ENCODE measurements around the gene DET1. TPM values are rescaled to one million over a fixed set of nuclear protein-coding genes. Genes with fewer than 3 reads are reported as not detected.

Gene DET1
- total RNA-seq, 1 donor from 2014 or later = 4.1 TPM

- Mint-ChIP-seq H3K36me3 (ENCODE audit: low read depth) (peaks cover 2% of the 10 kb centered on the region), H3K27me3 (ENCODE audit: low read depth) (peaks cover 4% of the 10 kb centered on the region), H3K27ac (ENCODE audit: unreplicated experiment) (no peak overlapping the region), H3K9me3 (ENCODE audit: low read depth) (no peaks in the 10 kb centered on the region), H3K4me3 (ENCODE audit: unreplicated experiment) (no peak overlapping the region), H3K4me1 (ENCODE audit: low read depth) (no peaks in the 10 kb centered on the region)
- DNase-seq (ENCODE audit: low spot score) = no peak
- no peak for TF ChIP-seq CTCF (IDR thresholded peaks at IDR 0.05)
These were observed 32.8 kb upstream of the DET1 start for GRCh38 chr15:88579322-88579721.

GRCh38 chr15:88574655-88575054 lies 28.2 kb upstream of the DET1 start:
- TF ChIP-seq CTCF (IDR thresholded peaks at IDR 0.05) = no peak
- H3K27me3 Mint-ChIP-seq (ENCODE audit: low read depth) = peaks cover 11% of the 10 kb centered on the region
- H3K27ac Mint-ChIP-seq (ENCODE audit: unreplicated experiment) = no peak overlapping the region
- DNase-seq (ENCODE audit: low spot score) = no peak
- H3K36me3 Mint-ChIP-seq (ENCODE audit: low read depth) = peaks cover 2% of the 10 kb centered on the region
- no peak overlapping the region for H3K4me3 Mint-ChIP-seq (ENCODE audit: unreplicated experiment)
- H3K9me3 Mint-ChIP-seq (ENCODE audit: low read depth) = no peaks in the 10 kb centered on the region
- no peaks in the 10 kb centered on the region for H3K4me1 Mint-ChIP-seq (ENCODE audit: low read depth)

- H3K4me1 Mint-ChIP-seq (ENCODE audit: low read depth) = no peaks in the 10 kb centered on the region
- no peak overlapping the region for H3K4me3 Mint-ChIP-seq (ENCODE audit: unreplicated experiment)
- no peak for DNase-seq (ENCODE audit: low spot score)
- TF ChIP-seq CTCF (IDR thresholded peaks at IDR 0.05) = no peak
- H3K36me3 Mint-ChIP-seq (ENCODE audit: low read depth) = peaks cover 2% of the 10 kb centered on the region
- H3K9me3 Mint-ChIP-seq (ENCODE audit: low read depth) = no peaks in the 10 kb centered on the region
- no peak overlapping the region for H3K27ac Mint-ChIP-seq (ENCODE audit: unreplicated experiment)
- H3K27me3 Mint-ChIP-seq (ENCODE audit: low read depth) = peaks cover 11% of the 10 kb centered on the region
These were observed 27.6 kb upstream of the DET1 start for GRCh38 chr15:88574077-88574476.

GRCh38 chr15:88571852-88572259 lies 25.4 kb upstream of the DET1 start:
- no peak for TF ChIP-seq CTCF (IDR thresholded peaks at IDR 0.05)
- peaks cover 13% of the 10 kb centered on the region for H3K27me3 Mint-ChIP-seq (ENCODE audit: low read depth)
- H3K36me3 Mint-ChIP-seq (ENCODE audit: low read depth) = peaks cover 2% of the 10 kb centered on the region
- H3K4me1 Mint-ChIP-seq (ENCODE audit: low read depth) = no peaks in the 10 kb centered on the region
- no peak overlapping the region for H3K4me3 Mint-ChIP-seq (ENCODE audit: unreplicated experiment)
- H3K9me3 Mint-ChIP-seq (ENCODE audit: low read depth) = no peaks in the 10 kb centered on the region
- DNase-seq (ENCODE audit: low spot score) = no peak
- no peak overlapping the region for H3K27ac Mint-ChIP-seq (ENCODE audit: unreplicated experiment)

GRCh38 chr15:88571153-88571851 lies 24.8 kb upstream of the DET1 start:
- H3K9me3 Mint-ChIP-seq (ENCODE audit: low read depth) = no peaks in the 10 kb centered on the region

More at GRCh38 chr15:88571153-88571851, 24.8 kb upstream of the DET1 start:
- DNase-seq (ENCODE audit: low spot score) = no peak
- Mint-ChIP-seq H3K27me3 (ENCODE audit: low read depth) (peaks cover 13% of the 10 kb centered on the region), H3K27ac (ENCODE audit: unreplicated experiment) (no peak overlapping the region), H3K36me3 (ENCODE audit: low read depth) (peaks cover 2% of the 10 kb centered on the region), H3K4me3 (ENCODE audit: unreplicated experiment) (no peak overlapping the region), H3K4me1 (ENCODE audit: low read depth) (no peaks in the 10 kb centered on the region)
- no peak for TF ChIP-seq CTCF (IDR thresholded peaks at IDR 0.05)

Measured in chondrocyte (in vitro differentiated cells).